GM18951 (cell line): ENCODE results near the gene SNRPA.
"Not testable (repeated sequence)": the region's sequence is repeated elsewhere in the genome, so short reads cannot be mapped to it uniquely, and the experiment has no call there.

Experiments used
- POLR2A ChIP-seq: IDR thresholded peaks from 4 replicates; pipeline ENCODE4 v1.6.1; 2011; ENCODE audit warnings: mild to moderate bottlenecking; ENCODE audit not compliant: insufficient read length, insufficient read depth; ENCODE audit errors: extremely low read depth
- in situ Hi-C: fragments of 300-500 bp; cut with MboI; formaldehyde crosslinking; loops from one replicate; pipeline ENCODE4 v1.12.0; 2022; ENCODE audit warnings: low sequenced_read_pairs, mixed read lengths, inconsistent platforms; ENCODE audit not compliant: unreplicated experiment

SNRPA gene

GRCh38 chr19:40809358-40810086, 58.5 kb downstream of the SNRPA start:
- no peak for TF ChIP-seq POLR2A
- in situ Hi-C loops: no loop called here

GRCh38 chr19:40810160-40810559, 59.2 kb downstream of the SNRPA start:
- in situ Hi-C loops: no loop called here
- no peak for TF ChIP-seq POLR2A

GRCh38 chr19:40810649-40811408, 59.8 kb downstream of the SNRPA start:
- in situ Hi-C loops: not testable (repeated sequence)

GRCh38 chr19:40811478-40812341, 60.7 kb downstream of the SNRPA start:
- in situ Hi-C loops: no loop called here
- TF ChIP-seq POLR2A: no peak

GRCh38 chr19:40812571-40812970, 61.6 kb downstream of the SNRPA start:
- in situ Hi-C loops: not testable (repeated sequence)

- TF ChIP-seq POLR2A: no peak
- in situ Hi-C loops: no loop called here
These were observed 62.2 kb downstream of the SNRPA start for GRCh38 chr19:40813182-40813581.
